Putamen (tissue), 1 donor: Measurements from ENCODE around the gene OSBP.
A peak's percentile ranks its signal among the peaks of the same experiment; 100 is the strongest.
"Not testable (repeated sequence)": the region's sequence is repeated elsewhere in the genome, so short reads cannot be mapped to it uniquely, and the experiment has no call there.

ENCODE experiments used
- DNase-seq: peaks from one replicate; pipeline ENCODE4 v3.0.0-alpha.2; 2016; ENCODE audit warnings: low spot score

OSBP gene

GRCh38 chr11:59615637-59616395, at the start of gene OSBP:
Gene OSBP (minus strand): TSS chr11:59615774. CDS start chr11:59615664, 110 bp downstream.
- peak; percentile 100 for DNase-seq

GRCh38 chr11:59660621-59661020, 45.0 kb upstream of the OSBP start:
- DNase-seq = no peak

GRCh38 chr11:59659981-59660380, 44.4 kb upstream of the OSBP start:
- DNase-seq = no peak

GRCh38 chr11:59658036-59658435, 42.5 kb upstream of the OSBP start:
- DNase-seq = no peak

GRCh38 chr11:59654893-59655292, 39.3 kb upstream of the OSBP start:
- DNase-seq = no peak

GRCh38 chr11:59647245-59647980, 31.8 kb upstream of the OSBP start:
- no peak for DNase-seq

- DNase-seq = no peak
Measured at GRCh38 chr11:59644528-59644927, 29.0 kb upstream of the OSBP start.

- DNase-seq = no peak
Measured at GRCh38 chr11:59643390-59643789, 27.8 kb upstream of the OSBP start.

GRCh38 chr11:59641156-59641555, 25.6 kb upstream of the OSBP start:
- DNase-seq = no peak

GRCh38 chr11:59630493-59630892, 14.9 kb upstream of the OSBP start:
- DNase-seq = no peak

GRCh38 chr11:59629996-59630395, 14.4 kb upstream of the OSBP start:
- DNase-seq = no peak

- DNase-seq = not testable (repeated sequence)
Measured at GRCh38 chr11:59626969-59627368, 11.4 kb upstream of the OSBP start.

GRCh38 chr11:59625703-59626102, 10.1 kb upstream of the OSBP start:
- no peak for DNase-seq

GRCh38 chr11:59617876-59618275, 2.3 kb upstream of the OSBP start:
- DNase-seq = no peak

GRCh38 chr11:59616396-59616982, 915 bp upstream of the OSBP start:
- no peak for DNase-seq

- DNase-seq = peak; percentile 48
Measured at GRCh38 chr11:59615120-59615636, 396 bp downstream of the OSBP start.

GRCh38 chr11:59614277-59615119, 1.1 kb downstream of the OSBP start:
- DNase-seq = peak; percentile 13

- DNase-seq = no peak
Measured at GRCh38 chr11:59611570-59612565, 3.7 kb downstream of the OSBP start.

- DNase-seq = no peak
Measured at GRCh38 chr11:59610289-59610688, 5.3 kb downstream of the OSBP start.

- no peak for DNase-seq
Measured at GRCh38 chr11:59607703-59608454, 7.7 kb downstream of the OSBP start.
